AG04450 (cell line): ENCODE data around the gene SPIRE1. TPM values are rescaled to one million over a fixed set of nuclear protein-coding genes. Genes with fewer than 3 reads are reported as not detected.

Source experiments
- CTCF ChIA-PET: fragments of 300-600, 350-600 bp; formaldehyde crosslinking; extraction: SDS; loops from one replicate; lab custom pipeline; 2022; ENCODE audit warnings: antibody characterized with exemption, inconsistent platforms; lab: Charles Lee
- POLR2A ChIA-PET: fragments of 350-600 bp; formaldehyde crosslinking; extraction: SDS; loops from one replicate; lab custom pipeline; 2021; ENCODE audit warnings: antibody characterized with exemption, inconsistent platforms; lab: Yijun Ruan, JAX
- DNase-seq: peaks from one replicate; pipeline ENCODE4 v3.0.0-alpha.2; 2011; ENCODE audit warnings: low read depth, low spot score
- H3K27ac ChIP-seq: one replicate; pipeline ENCODE4 v1.5.1; 2012; ENCODE audit warnings: low read depth, low read length, control low read depth
- H3K27me3 ChIP-seq: one replicate; pipeline ENCODE4 v1.6.0; 2012; ENCODE audit warnings: low read length; ENCODE audit not compliant: control insufficient read depth, insufficient read depth
- H3K4me3 ChIP-seq: 2 replicates; pipeline ENCODE4 v1.5.1; 2011; ENCODE audit warnings: mild to moderate bottlenecking, low read depth, low read length, control low read depth
- H3K9me3 ChIP-seq: 2 replicates; pipeline ENCODE4 v1.5.1; 2012; ENCODE audit warnings: low read length; ENCODE audit not compliant: control insufficient read depth, insufficient read depth
- polyA plus RNA-seq: library from polyadenylated mRNA; depleted of rRNA; stranded (reverse); fragments of >200 nt; gene quantifications from 2 replicates; pipeline ENCODE4 v1.2.3, GENCODE V29; 2011
- TF ChIP-seq, protein P1 (sequence below): IDR thresholded peaks from 2 replicates; pipeline ENCODE4 v1.5.1; 2011; ENCODE audit warnings: low read depth, low read length, control low read depth, inconsistent platforms

SPIRE1 gene
- polyA plus RNA-seq, 1 experiment, result 22.2 TPM

DNA sequence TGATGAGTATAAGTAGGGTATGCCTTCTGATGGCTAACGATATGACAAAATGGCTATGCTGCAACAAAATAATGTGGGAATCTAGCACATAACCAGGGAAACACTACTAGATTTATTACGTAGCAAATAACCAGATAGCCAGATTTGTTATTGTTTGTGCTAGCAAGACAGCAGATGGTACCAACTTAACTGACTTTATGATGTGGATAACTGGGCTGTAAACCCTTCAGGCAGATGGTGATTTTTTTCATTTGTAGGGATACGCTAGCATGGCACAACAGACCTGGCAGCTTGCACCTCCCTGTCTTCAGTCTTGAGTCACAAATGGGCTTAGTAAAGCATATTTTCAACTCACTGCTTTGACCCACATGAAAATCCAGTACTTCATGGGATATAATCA lies 201.5 kb downstream of the SPIRE1 start:
- H3K4me3 ChIP-seq, result no peak overlapping the region
- POLR2A ChIA-PET, result no interaction called here
- CTCF ChIA-PET, result interaction anchor here (1.9 kb wide), 1 partner anchor 65 kb away, joined by 4 read pairs; no protein-coding TSS in a partner anchor
- TF ChIP-seq, protein P1, sequence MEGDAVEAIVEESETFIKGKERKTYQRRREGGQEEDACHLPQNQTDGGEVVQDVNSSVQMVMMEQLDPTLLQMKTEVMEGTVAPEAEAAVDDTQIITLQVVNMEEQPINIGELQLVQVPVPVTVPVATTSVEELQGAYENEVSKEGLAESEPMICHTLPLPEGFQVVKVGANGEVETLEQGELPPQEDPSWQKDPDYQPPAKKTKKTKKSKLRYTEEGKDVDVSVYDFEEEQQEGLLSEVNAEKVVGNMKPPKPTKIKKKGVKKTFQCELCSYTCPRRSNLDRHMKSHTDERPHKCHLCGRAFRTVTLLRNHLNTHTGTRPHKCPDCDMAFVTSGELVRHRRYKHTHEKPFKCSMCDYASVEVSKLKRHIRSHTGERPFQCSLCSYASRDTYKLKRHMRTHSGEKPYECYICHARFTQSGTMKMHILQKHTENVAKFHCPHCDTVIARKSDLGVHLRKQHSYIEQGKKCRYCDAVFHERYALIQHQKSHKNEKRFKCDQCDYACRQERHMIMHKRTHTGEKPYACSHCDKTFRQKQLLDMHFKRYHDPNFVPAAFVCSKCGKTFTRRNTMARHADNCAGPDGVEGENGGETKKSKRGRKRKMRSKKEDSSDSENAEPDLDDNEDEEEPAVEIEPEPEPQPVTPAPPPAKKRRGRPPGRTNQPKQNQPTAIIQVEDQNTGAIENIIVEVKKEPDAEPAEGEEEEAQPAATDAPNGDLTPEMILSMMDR, result no peak
- no peaks in the 10 kb centered on the region for H3K9me3 ChIP-seq
- H3K27me3 ChIP-seq, result no peaks in the 10 kb centered on the region
- no peak for DNase-seq
- no peak overlapping the region for H3K27ac ChIP-seq

DNA sequence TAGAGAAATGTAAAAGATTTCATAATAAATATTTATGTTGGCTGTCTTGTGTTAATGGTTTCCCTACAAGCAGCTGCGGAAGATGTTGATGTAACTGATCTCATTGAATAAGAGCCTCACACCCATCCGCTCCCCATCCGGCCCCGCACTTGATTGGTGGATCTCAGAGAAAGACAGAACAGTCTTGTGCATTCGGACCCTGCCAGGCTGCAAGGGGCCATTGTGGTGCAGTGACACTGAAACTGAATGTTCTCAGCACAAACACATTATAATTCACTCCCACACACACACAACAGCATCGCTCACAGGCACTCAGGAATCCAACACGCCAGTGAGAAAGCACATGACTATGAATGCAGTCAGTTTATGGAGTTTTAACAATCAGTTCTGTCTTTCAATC lies 202.4 kb downstream of the SPIRE1 start:
- no peak overlapping the region for H3K4me3 ChIP-seq
- no peak overlapping the region for H3K27ac ChIP-seq
- ChIA-PET POLR2A (no interaction called here), CTCF (interaction anchor here (1.9 kb wide), 1 partner anchor 64 kb away, joined by 4 read pairs; no protein-coding TSS in a partner anchor)
- H3K9me3 ChIP-seq, result no peaks in the 10 kb centered on the region
- TF ChIP-seq, protein P1, result no peak
- H3K27me3 ChIP-seq, result no peaks in the 10 kb centered on the region
- peak; percentile 53 for DNase-seq

DNA sequence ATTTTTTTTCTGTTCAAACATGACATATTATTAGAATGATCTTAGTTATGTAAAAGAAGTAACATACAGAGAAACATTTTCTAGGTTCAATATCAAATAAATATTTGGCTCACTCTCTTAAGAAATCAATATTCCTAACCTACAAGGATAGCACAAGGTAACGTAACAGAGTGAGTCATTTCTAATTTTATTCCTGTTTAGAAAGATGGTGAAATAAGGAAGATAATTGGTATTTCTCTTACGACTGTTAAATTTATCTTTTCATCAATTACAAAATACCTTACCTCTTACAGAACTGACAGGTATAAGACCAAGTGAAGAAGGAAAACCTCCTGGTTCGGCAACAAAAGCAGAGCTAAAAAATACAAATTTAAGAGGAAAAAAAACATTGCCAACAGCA lies 205.1 kb downstream of the SPIRE1 start:
- CTCF ChIA-PET, result no interaction called here
- POLR2A ChIA-PET, result no interaction called here
- TF ChIP-seq, protein P1, result no peak
- no peaks in the 10 kb centered on the region for H3K9me3 ChIP-seq
- H3K4me3 ChIP-seq, result no peak overlapping the region
- no peaks in the 10 kb centered on the region for H3K27me3 ChIP-seq
- H3K27ac ChIP-seq, result no peak overlapping the region
- no peak for DNase-seq

DNA sequence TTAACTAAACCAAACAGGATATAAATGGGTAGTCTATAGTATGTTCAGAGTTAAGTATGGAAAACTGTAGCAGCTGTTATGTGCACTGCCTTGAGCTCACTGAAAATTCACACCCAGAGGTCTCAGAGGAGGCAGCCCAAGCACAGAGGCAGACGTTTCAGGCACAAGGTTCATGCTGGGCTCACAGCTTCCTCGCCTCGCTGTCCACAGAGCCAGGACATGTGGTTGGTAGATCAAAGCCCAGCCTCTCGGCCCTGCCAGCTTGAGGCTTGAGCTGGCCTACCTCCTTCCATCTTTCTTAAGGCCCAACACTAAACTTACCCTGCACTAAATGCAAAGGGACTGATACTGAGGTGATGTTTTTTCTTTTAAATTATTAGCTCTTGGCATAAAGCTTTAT lies 206.5 kb downstream of the SPIRE1 start:
- POLR2A ChIA-PET, result interaction anchor here (0.6 kb wide), 1 partner anchor 74 kb away, joined by 3 read pairs; the partner anchor contains the start of gene AFG3L2
- Histone ChIP-seq H3K27ac (no peak overlapping the region), H3K9me3 (no peaks in the 10 kb centered on the region), H3K4me3 (no peak overlapping the region), H3K27me3 (no peaks in the 10 kb centered on the region)
- TF ChIP-seq, protein P1, result no peak
- DNase-seq, result no peak
- CTCF ChIA-PET, result interaction anchor here (1.2 kb wide), 1 partner anchor 60 kb away, joined by 5 read pairs; no protein-coding TSS in a partner anchor

DNA sequence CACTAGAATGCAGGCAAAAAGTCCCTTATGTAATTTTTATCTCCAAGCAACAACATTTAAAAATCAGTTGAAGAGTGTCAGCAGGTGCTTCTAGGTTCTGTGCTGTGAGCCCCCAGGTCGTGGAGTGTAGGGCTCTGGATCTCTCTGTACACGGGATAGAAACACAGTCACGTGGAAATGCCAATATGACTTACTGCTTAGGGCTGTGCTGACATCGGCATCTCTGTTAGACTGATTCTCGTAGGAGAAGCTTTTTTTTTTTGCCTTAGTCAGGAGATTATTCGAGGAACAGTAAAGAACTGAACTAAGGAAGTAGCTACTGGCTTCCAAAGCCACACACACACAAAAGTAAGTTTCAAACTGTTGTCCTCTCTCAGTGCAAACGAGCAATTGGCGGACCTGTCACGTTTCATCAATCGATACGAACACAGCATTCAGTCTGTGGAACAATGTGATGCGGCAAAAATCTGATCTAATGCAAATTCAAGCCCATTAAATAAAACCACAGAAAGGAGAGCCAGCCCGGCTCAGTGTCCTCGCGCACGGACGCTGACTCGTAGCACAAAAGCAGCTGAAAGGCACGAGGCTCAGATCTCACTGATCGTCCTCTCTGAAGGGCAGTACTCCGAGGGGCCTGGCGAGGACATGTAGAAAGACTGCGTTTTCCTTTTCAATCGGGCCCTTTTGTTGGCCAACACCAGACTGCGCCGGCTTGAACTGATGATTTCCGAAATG lies 208.7 kb downstream of the SPIRE1 start:
- Histone ChIP-seq H3K27ac (no peak overlapping the region), H3K9me3 (peaks cover 2% of the 10 kb centered on the region; the same call in 1 of the 2 replicates), H3K27me3 (no peaks in the 10 kb centered on the region), H3K4me3 (no peak overlapping the region)
- CTCF ChIA-PET, result no interaction called here
- no peak for DNase-seq
- TF ChIP-seq, protein P1, result no peak
- POLR2A ChIA-PET, result interaction anchor here (0.6 kb wide), 2 partner anchors 45 to 50 kb away, joined by 4 read pairs; no protein-coding TSS in a partner anchor
